ENCODE measurements around the gene CRACDL. TPM values are rescaled to one million over a fixed set of nuclear protein-coding genes. Genes with fewer than 3 reads are reported as not detected.

Gene CRACDL
- total and polyA plus RNA-seq, 2 experiments from 2014 or later = 0.06 to 0.32 TPM

- H3K4me1 ChIP-seq (ENCODE audit: low read depth) = no peaks in the 10 kb centered on the region
- H3K9me3 ChIP-seq (ENCODE audit: low read depth) = no peaks in the 10 kb centered on the region
- H3K27me3 ChIP-seq = peaks cover 74% of the 10 kb centered on the region
- no peak overlapping the region for H3K27ac ChIP-seq
- no peaks in the 10 kb centered on the region for H3K36me3 ChIP-seq
- DNase-seq (ENCODE audit: low read depth in 1 of 2, low spot score in 1 of 2) = no peak
- no peak overlapping the region for H3K4me3 ChIP-seq
- TF ChIP-seq CTCF (IDR thresholded peaks at IDR 0.05; ENCODE audit: low read depth, low read length) = no peak
Measured at GRCh38 chr2:98937906-98938305, 1.9 kb upstream of the CRACDL start.

GRCh38 chr2:98936353-98937351 lies 627 bp upstream of the CRACDL start:
- Histone ChIP-seq H3K4me1 (ENCODE audit: low read depth) (no peaks in the 10 kb centered on the region), H3K27ac (no peak overlapping the region), H3K27me3 (peaks cover 78% of the 10 kb centered on the region), H3K4me3 (peak overlapping the region; percentile 39), H3K9me3 (ENCODE audit: low read depth) (no peaks in the 10 kb centered on the region), H3K36me3 (no peaks in the 10 kb centered on the region)
- no peak for DNase-seq (ENCODE audit: low read depth in 1 of 2, low spot score in 1 of 2)
- no peak for TF ChIP-seq CTCF (IDR thresholded peaks at IDR 0.05; ENCODE audit: low read depth, low read length)

- Histone ChIP-seq H3K36me3 (no peaks in the 10 kb centered on the region), H3K4me3 (peak overlapping the region; percentile 39), H3K27me3 (peaks cover 76% of the 10 kb centered on the region), H3K27ac (no peak overlapping the region), H3K4me1 (ENCODE audit: low read depth) (no peaks in the 10 kb centered on the region), H3K9me3 (ENCODE audit: low read depth) (no peaks in the 10 kb centered on the region)
- no peak for DNase-seq (ENCODE audit: low read depth in 1 of 2, low spot score in 1 of 2)
- no peak for TF ChIP-seq CTCF (IDR thresholded peaks at IDR 0.05; ENCODE audit: low read depth, low read length)
Measured at GRCh38 chr2:98935111-98935770, 784 bp downstream of the CRACDL start.

GRCh38 chr2:98932778-98933343 lies 3.2 kb downstream of the CRACDL start:
- Histone ChIP-seq H3K27me3 (peaks cover 61% of the 10 kb centered on the region), H3K4me1 (ENCODE audit: low read depth) (no peaks in the 10 kb centered on the region), H3K27ac (no peak overlapping the region), H3K4me3 (no peak overlapping the region), H3K9me3 (ENCODE audit: low read depth) (no peaks in the 10 kb centered on the region), H3K36me3 (no peaks in the 10 kb centered on the region)
- no peak for TF ChIP-seq CTCF (IDR thresholded peaks at IDR 0.05; ENCODE audit: low read depth, low read length)
- DNase-seq (ENCODE audit: low read depth in 1 of 2, low spot score in 1 of 2) = no peak

- no peaks in the 10 kb centered on the region for H3K4me1 ChIP-seq (ENCODE audit: low read depth)
- no peak overlapping the region for H3K4me3 ChIP-seq
- no peak overlapping the region for H3K27ac ChIP-seq
- H3K36me3 ChIP-seq = no peaks in the 10 kb centered on the region
- H3K27me3 ChIP-seq = peaks cover 54% of the 10 kb centered on the region
- DNase-seq (ENCODE audit: low read depth in 1 of 2, low spot score in 1 of 2) = no peak
- no peak for TF ChIP-seq CTCF (IDR thresholded peaks at IDR 0.05; ENCODE audit: low read depth, low read length)
- no peaks in the 10 kb centered on the region for H3K9me3 ChIP-seq (ENCODE audit: low read depth)
Measured at GRCh38 chr2:98932164-98932563, 3.9 kb downstream of the CRACDL start.

Data from cardiac muscle cell (in vitro differentiated cells and primary cell).